SK-N-SH (cell line): ENCODE measurements around the gene L3MBTL2. TPM values are rescaled to one million over a fixed set of nuclear protein-coding genes. Genes with fewer than 3 reads are reported as not detected.

ENCODE experiments used
- CTCF ChIA-PET: fragments of 300-600, 350-600 bp; formaldehyde crosslinking; extraction: SDS; loops from one replicate; lab custom pipeline; 2021; lab: Yijun Ruan, JAX
- POLR2A ChIA-PET: fragments of 350-600 bp; sonication (Branson Sonifier 250); formaldehyde crosslinking; extraction: SDS; loops from one replicate; lab custom pipeline; 2020; ENCODE audit warnings: antibody characterized with exemption, inconsistent platforms; lab: Yijun Ruan, JAX
- DNase-seq: peaks from one replicate; pipeline ENCODE4 v3.0.0; 2012
- H2AFZ ChIP-seq: fragments of 200-600 bp; sonication (generic); 2 replicates; pipeline ENCODE4 v1.8.1; 2016; ENCODE audit warnings: antibody characterized with exemption, mild to moderate bottlenecking, low read depth
- H3F3A ChIP-seq: fragments of 200-600 bp; sonication (generic); replicated peaks from 2 replicates; pipeline ENCODE3; 2016; ENCODE audit warnings: antibody characterized with exemption, mild to moderate bottlenecking; ENCODE audit not compliant: insufficient read depth
- H3K27ac ChIP-seq, 2 experiments: fragments of 200-500 bp in 1 of 2; fragments of 200-600 bp in 1 of 2; sonication (Bioruptor generic) in 1 of 2; sonication (generic), shearing (Covaris generic) in 1 of 2; 2 replicates each; pipeline versions ENCODE4 v1.5.1 to v1.6.1; 2014 to 2016; ENCODE audit warnings: low read depth in 2 of 2, inconsistent platforms in 1 of 2, low read length in 1 of 2, mild to moderate bottlenecking in 1 of 2, mixed read lengths in 1 of 2
- H3K27me3 ChIP-seq: fragments of 200-600 bp; sonication (generic), shearing (Covaris generic); 2 replicates; pipeline ENCODE4 v1.6.1; 2016; ENCODE audit warnings: mixed run types; ENCODE audit not compliant: insufficient read depth
- H3K36me3 ChIP-seq, 2 experiments: fragments of 200-500 bp in 1 of 2; fragments of 200-600 bp in 1 of 2; sonication (Bioruptor generic) in 1 of 2; sonication (generic) in 1 of 2; replicated peaks in 1 of 2; 2 replicates each; pipeline versions ENCODE3 to v1.5.1; 2014 to 2016; ENCODE audit warnings: low read length in 1 of 2, mild to moderate bottlenecking in 1 of 2; ENCODE audit not compliant: insufficient read depth in 2 of 2, control insufficient read depth in 1 of 2
- H3K4me1 ChIP-seq, 2 experiments: fragments of 200-500 bp in 1 of 2; fragments of 200-600 bp in 1 of 2; sonication (Bioruptor generic) in 1 of 2; sonication (generic), shearing (Covaris generic) in 1 of 2; 2 replicates each; pipeline versions ENCODE4 v1.5.1 to v1.6.1; 2014 to 2016; ENCODE audit warnings: low read depth in 1 of 2, low read length in 1 of 2, mixed run types in 1 of 2; ENCODE audit not compliant: insufficient read depth in 2 of 2, control insufficient read depth in 1 of 2
- H3K4me2 ChIP-seq: fragments of 200-600 bp; sonication (generic), shearing (Covaris generic); 2 replicates; pipeline ENCODE4 v1.6.1; 2017; ENCODE audit warnings: mixed run types
- H3K4me3 ChIP-seq, 2 experiments: fragments of 200-500 bp in 1 of 2; fragments of 200-600 bp in 1 of 2; sonication (Bioruptor generic) in 1 of 2; sonication (generic), shearing (Covaris generic) in 1 of 2; 2 replicates each; pipeline versions ENCODE4 v1.5.1 to v1.8.1; 2014 to 2016; ENCODE audit warnings: low read depth in 2 of 2, inconsistent platforms in 1 of 2, low read length in 1 of 2, mild to moderate bottlenecking in 1 of 2, mixed read lengths in 1 of 2, moderate library complexity in 1 of 2
- H3K79me2 ChIP-seq: fragments of 200-600 bp; sonication (generic); 2 replicates; pipeline ENCODE4 v1.8.1; 2017; ENCODE audit warnings: mild to moderate bottlenecking; ENCODE audit not compliant: insufficient read depth
- H3K9ac ChIP-seq: fragments of 200-600 bp; sonication (generic); 2 replicates; pipeline ENCODE4 v1.6.1; 2017; ENCODE audit warnings: mixed run types
- H3K9me2 ChIP-seq: fragments of 200-600 bp; sonication (generic); 2 replicates; pipeline ENCODE4 v1.6.1; 2017; ENCODE audit warnings: mixed run types
- H3K9me3 ChIP-seq: fragments of 200-600 bp; sonication (generic); 2 replicates; pipeline ENCODE4 v1.6.1; 2017; ENCODE audit warnings: mixed run types, mild to moderate bottlenecking, moderate library complexity
- H4K20me1 ChIP-seq: fragments of 200-600 bp; sonication (generic); 2 replicates; pipeline ENCODE4 v1.6.1; 2017; ENCODE audit warnings: mild to moderate bottlenecking, mixed run types; ENCODE audit not compliant: insufficient read depth
- ELF1 ChIP-seq: IDR thresholded peaks from 2 replicates; pipeline ENCODE4 v1.4.0; 2012
- EP300 ChIP-seq, 2 experiments: IDR thresholded peaks; 2 replicates each; pipeline versions ENCODE4 v1.4.0 to v1.6.1; 2012; ENCODE audit warnings: borderline replicate concordance in 1 of 2, low read depth in 1 of 2, low read length in 1 of 2
- GATA2 ChIP-seq: sonication (generic); formaldehyde crosslinking; IDR thresholded peaks from 2 replicates; pipeline ENCODE4 v1.5.0; 2020; ENCODE audit warnings: mild to moderate bottlenecking, missing genetic modification reagents
- RCOR1 ChIP-seq: fragments of 150-350 bp; IDR thresholded peaks from 2 replicates; pipeline ENCODE4 v1.6.1; 2017; ENCODE audit warnings: antibody characterized with exemption, low read length
- RFX5 ChIP-seq: IDR thresholded peaks from 2 replicates; pipeline ENCODE4 v1.6.1; 2012; ENCODE audit warnings: mild to moderate bottlenecking, improper control_type of control experiment, low read length
- RXRA ChIP-seq: IDR thresholded peaks from 2 replicates; pipeline ENCODE4 v1.4.0; 2012; ENCODE audit warnings: low read depth, mild to moderate bottlenecking, borderline replicate concordance
- TAF1 ChIP-seq: IDR thresholded peaks from 2 replicates; pipeline ENCODE4 v1.6.1; 2012; ENCODE audit warnings: low read depth, mild to moderate bottlenecking, low read length, moderate library complexity, borderline replicate concordance
- TCF12 ChIP-seq: IDR thresholded peaks from 2 replicates; pipeline ENCODE4 v1.4.0; 2012
- USF1 ChIP-seq: IDR thresholded peaks from 2 replicates; pipeline ENCODE4 v1.4.0; 2012; ENCODE audit warnings: low read depth, borderline replicate concordance
- ZBTB33 ChIP-seq: IDR thresholded peaks from 2 replicates; pipeline ENCODE4 v1.4.0; 2012; ENCODE audit warnings: low read depth, borderline replicate concordance
- WGBS: methylation state at CpG from one replicate; pipeline ENCODE4 v1.1.6; 2017; ENCODE audit warnings: low lambda C conversion rate; 5-methylcytosine and 5-hydroxymethylcytosine counted together
- polyA plus RNA-seq, 3 experiments: library from polyadenylated mRNA; depleted of rRNA; stranded (reverse); fragments of >200 nt; gene quantifications; 2 replicates each; pipeline ENCODE4 v1.2.3, GENCODE V29; 2012
- TF ChIP-seq, protein P1 (sequence below): IDR thresholded peaks from 2 replicates; pipeline ENCODE4 v1.6.1; 2012; ENCODE audit warnings: mild to moderate bottlenecking, low read depth, low read length, moderate library complexity
- TF ChIP-seq, protein P2 (sequence below): fragments of 150-350 bp; IDR thresholded peaks from 2 replicates; pipeline ENCODE4 v1.6.1; 2016; ENCODE audit warnings: mild to moderate bottlenecking, low read depth, low read length

The L3MBTL2 gene
- polyA plus RNA-seq, 1 of the 3 experiments (the other 2 are of a cell fraction): 13.3 TPM

DNA sequence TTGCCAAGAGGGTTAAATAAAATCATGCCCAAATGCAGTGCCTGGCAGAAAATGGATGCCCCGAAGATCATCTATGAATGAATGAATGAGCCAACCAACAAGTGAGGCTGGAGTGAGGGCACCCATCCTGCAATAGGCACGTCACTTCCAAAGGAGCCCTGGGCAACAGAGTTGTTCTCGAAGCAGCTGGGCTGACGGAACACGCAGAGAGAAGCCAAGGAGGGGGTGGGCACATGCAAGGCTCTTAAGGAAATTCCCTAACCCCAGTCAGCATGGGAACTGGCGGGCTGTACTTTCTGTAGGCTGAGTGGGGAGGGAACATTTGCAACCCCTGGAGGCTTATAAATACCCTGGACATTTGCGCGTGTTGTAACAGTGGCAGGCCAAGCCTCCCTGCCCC lies 47.3 kb downstream of the L3MBTL2 start:
- no peak overlapping the region for H3K4me3 ChIP-seq
- H3K9me2 ChIP-seq: no peaks in the 10 kb centered on the region
- H3K4me2 ChIP-seq: no peak overlapping the region
- no peaks in the 10 kb centered on the region for H4K20me1 ChIP-seq
- 87% methylated on average over 5 of the region's 8 CpGs for WGBS
- H3K9ac ChIP-seq: no peak overlapping the region
- H3K27me3 ChIP-seq: no peaks in the 10 kb centered on the region
- no peak for TF ChIP-seq RCOR1
- no peak for TF ChIP-seq TAF1
- TF ChIP-seq EP300 (IDR thresholded peaks at IDR 0.05; ENCODE audit: borderline replicate concordance in 1 of 2, low read depth in 1 of 2, low read length in 1 of 2): no peak
- TF ChIP-seq, protein P1, sequence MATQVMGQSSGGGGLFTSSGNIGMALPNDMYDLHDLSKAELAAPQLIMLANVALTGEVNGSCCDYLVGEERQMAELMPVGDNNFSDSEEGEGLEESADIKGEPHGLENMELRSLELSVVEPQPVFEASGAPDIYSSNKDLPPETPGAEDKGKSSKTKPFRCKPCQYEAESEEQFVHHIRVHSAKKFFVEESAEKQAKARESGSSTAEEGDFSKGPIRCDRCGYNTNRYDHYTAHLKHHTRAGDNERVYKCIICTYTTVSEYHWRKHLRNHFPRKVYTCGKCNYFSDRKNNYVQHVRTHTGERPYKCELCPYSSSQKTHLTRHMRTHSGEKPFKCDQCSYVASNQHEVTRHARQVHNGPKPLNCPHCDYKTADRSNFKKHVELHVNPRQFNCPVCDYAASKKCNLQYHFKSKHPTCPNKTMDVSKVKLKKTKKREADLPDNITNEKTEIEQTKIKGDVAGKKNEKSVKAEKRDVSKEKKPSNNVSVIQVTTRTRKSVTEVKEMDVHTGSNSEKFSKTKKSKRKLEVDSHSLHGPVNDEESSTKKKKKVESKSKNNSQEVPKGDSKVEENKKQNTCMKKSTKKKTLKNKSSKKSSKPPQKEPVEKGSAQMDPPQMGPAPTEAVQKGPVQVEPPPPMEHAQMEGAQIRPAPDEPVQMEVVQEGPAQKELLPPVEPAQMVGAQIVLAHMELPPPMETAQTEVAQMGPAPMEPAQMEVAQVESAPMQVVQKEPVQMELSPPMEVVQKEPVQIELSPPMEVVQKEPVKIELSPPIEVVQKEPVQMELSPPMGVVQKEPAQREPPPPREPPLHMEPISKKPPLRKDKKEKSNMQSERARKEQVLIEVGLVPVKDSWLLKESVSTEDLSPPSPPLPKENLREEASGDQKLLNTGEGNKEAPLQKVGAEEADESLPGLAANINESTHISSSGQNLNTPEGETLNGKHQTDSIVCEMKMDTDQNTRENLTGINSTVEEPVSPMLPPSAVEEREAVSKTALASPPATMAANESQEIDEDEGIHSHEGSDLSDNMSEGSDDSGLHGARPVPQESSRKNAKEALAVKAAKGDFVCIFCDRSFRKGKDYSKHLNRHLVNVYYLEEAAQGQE: no peak
- TF ChIP-seq RFX5: no peak
- no peak for TF ChIP-seq USF1
- TF ChIP-seq GATA2 (CRISPR knock-in tag): no peak
- no peak for TF ChIP-seq ELF1
- no peak for TF ChIP-seq RXRA
- TF ChIP-seq, protein P2, sequence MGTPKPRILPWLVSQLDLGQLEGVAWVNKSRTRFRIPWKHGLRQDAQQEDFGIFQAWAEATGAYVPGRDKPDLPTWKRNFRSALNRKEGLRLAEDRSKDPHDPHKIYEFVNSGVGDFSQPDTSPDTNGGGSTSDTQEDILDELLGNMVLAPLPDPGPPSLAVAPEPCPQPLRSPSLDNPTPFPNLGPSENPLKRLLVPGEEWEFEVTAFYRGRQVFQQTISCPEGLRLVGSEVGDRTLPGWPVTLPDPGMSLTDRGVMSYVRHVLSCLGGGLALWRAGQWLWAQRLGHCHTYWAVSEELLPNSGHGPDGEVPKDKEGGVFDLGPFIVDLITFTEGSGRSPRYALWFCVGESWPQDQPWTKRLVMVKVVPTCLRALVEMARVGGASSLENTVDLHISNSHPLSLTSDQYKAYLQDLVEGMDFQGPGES: no peak
- no peak for TF ChIP-seq TCF12
- TF ChIP-seq ZBTB33: no peak
- TF ChIP-seq, all 33 proteins: peak for 0
- Histone ChIP-seq H3F3A (no peaks in the 10 kb centered on the region), H3K79me2 (no peaks in the 10 kb centered on the region), H3K36me3 (peaks cover 0 to 42% of the 10 kb centered on the region in 2 experiments), H2AFZ (no peak overlapping the region), H3K4me1 (no peaks in the 10 kb centered on the region), H3K27ac (no peak overlapping the region), H3K9me3 (no peaks in the 10 kb centered on the region)
- CTCF ChIA-PET: interaction anchor here (1.0 kb wide), 1 partner anchor 32 kb away, joined by 3 read pairs; no protein-coding TSS in a partner anchor
- no peak for DNase-seq
- POLR2A ChIA-PET: no interaction called here
